Activated CD8-positive, alpha-beta memory T cell treated with anti-CD3 and anti-CD28 coated beads, Interleukin-2, amount 50 U/mL, for 1 hour (primary cell): ENCODE data around the gene COX10.
"Not testable (repeated sequence)": the region's sequence is repeated elsewhere in the genome, so short reads cannot be mapped to it uniquely, and the experiment has no call there.

Experiments
- DNase-seq: peaks from one replicate; pipeline ENCODE4 v3.0.0-alpha.2; 2020; ENCODE audit errors: extremely low read depth

COX10 gene

DNA sequence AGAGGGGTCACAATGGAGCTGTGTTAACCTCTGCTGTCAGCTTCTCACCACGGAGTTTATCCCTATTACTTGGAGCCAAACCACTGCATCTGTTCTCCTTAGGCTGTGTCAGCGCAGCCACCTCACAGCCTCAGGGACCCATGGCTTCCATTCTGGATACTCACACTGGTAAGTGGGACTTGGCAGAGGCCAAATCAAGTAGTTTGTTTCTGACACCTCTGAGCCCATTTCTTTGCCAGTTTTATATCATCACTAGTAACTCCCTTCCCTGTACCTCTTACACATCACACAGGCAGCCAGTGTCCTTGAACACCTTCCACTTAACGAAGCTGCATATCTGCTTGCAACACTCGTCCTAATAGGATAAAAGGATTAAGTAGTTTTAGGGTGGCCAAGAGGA lies 108.5 kb downstream of the COX10 start:
- DNase-seq = not testable (repeated sequence)

DNA sequence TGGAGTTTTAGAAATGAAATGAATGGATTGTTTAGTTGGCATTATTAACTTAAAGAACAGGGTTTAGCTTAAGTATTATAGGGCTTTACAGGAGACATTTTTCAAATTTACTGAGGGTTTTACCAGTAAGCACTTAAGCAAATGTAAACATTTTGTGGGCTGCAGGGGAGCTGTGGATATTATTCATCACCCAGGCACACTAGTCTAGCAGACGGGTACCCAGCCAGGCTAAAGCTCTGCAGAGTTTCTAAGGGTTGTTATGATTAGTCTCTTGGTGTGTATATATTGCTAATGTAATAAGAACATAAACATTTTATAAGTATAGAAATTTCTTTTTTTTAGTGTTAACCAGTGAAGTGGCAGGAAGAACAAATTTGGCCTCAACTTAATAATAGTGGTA lies 110.6 kb downstream of the COX10 start:
- DNase-seq = not testable (repeated sequence)

DNA sequence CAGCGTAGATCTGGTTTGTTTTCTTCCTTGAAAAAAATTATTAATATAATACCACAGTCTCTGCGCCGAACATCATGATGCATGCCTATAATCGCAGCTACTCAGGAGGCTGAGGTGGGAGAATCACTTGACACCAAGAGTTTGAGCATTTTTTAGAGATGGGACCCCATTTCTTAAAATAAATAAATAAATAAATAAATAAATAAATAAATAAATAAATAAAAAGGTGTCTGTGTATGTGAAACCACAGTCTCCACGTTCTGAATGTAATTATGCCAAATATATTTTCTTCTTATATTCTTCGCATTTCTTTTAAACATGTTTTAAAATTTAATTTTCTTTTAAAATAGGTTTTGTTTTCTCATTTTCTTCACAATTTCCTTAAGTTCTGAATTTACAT lies 112.8 kb downstream of the COX10 start:
- not testable (repeated sequence) for DNase-seq

DNA sequence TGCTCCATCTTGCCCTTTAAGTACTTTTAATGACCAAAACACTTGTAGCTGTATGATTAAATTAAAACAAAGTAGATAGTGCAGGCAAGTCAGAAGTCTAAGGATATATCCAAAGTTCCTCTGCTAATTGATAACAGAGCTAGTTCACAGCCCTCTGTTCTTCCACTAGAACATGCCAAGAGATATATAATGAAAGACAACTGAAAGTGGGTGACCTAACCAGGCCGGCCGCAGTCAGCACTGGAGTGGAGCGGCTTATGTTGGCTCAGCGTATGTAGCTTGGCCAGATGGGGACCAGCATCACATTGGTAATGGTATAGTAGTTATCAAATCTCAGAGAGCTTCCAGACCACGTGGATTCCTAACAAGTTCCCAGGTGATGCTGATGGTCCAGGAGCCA lies 115.2 kb downstream of the COX10 start:
- DNase-seq = not testable (repeated sequence)

DNA sequence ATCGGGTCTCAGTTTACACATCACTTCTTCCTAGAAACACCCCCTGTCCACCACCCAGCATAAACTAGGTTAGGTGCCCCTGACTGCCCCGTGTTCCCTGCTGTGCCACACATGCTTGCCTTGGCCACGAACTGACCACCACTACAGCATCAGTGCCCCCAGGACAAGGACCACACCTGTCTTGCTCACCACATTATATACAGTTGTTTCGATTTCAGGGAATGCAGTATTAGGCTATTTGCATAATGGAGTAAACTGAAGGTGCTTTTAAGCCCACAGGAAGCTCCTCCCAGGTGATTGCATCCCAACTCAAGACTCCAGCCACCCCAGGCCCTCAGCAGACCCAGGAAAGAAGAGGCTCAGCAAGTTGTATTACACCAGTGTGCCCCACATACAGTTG lies 117.1 kb downstream of the COX10 start:
- not testable (repeated sequence) for DNase-seq

DNA sequence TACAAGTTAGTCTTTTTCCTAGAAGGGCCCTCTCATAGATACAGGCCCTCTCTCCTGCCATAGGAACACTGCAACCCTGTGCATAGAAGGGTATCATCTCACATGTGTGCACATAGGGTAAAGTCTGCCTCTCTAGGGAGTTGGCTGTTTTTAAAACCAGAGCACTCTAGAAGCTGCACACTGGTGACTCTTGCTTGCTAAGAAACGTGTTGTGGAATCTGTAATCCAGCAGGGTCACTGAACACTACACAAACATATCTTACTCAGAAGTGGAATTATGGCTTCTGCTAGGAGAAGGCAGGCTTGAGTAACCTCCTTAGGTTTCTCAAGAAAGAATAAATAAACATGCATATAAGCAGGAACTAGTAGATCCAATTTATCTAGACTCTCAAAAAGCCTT lies 121.5 kb downstream of the COX10 start:
- DNase-seq = not testable (repeated sequence)

DNA sequence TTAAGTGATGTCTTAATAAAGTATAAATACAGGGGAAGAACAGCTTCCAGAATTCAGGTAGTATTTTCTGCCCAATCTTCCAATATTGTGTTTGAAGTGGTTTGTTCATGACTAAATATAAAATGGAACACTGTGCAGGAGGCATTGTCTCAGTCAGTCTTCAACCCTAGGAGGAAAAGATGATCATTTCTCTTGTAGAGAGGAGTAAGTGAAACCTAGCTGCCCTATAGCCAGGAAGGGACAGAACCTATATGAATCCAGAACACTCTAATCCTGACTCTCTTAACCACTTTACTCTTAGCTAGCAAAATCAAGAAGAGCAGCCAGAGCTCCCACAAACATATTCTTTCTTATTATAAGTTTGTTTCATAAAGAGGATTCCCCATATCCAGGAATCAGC lies 122.2 kb downstream of the COX10 start:
- not testable (repeated sequence) for DNase-seq

DNA sequence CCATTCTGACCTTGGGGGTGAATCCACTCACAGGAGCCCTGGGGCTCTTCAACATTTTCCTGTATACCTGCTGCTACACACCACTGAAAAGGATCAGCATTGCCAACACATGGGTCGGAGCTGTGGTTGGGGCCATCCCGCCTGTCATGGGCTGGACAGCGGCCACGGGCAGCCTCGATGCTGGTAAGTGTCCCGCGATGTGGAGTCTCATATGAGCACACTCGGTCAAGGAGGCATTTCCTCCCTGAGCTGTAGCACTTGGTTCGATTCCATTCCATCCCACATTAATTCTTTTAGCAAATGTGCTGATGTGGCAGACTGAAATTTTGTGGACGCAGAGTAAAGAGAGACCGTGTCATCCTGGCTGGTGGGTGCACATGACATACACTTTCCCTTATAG lies 122.7 kb downstream of the COX10 start:
- DNase-seq = not testable (repeated sequence)

DNA sequence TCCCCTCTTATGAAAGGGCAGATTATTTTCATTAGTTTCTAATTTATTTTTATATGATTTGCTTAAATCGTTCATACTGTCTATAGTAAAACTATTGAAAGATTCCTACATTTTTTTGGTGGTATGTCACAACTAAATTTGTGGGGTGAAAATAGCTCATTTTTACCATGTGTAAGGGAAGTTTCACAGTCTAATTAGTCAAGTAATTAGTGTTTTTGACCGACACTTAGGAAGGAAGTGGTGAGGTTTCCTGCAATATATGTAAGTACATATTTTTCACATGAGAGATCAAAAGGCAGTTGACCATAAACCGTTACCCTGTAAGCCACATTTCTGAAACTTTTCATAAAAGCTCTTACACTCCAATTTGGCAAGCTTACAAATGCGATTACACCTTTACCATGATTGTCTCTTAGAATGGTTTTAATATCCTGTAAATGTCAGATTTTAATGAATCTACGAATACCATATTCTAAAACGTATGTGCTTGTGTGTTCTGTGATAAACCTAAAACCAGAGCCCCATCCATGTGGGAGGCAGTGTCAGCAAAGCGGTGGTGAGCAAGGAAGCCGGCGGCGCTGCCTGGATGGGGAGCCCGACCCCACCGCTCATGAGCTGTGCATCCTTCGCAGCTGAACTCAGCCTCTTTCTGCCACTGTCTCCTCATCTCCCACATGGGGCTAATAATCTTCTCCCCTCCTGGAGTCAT lies 123.5 kb downstream of the COX10 start:
- not testable (repeated sequence) for DNase-seq

DNA sequence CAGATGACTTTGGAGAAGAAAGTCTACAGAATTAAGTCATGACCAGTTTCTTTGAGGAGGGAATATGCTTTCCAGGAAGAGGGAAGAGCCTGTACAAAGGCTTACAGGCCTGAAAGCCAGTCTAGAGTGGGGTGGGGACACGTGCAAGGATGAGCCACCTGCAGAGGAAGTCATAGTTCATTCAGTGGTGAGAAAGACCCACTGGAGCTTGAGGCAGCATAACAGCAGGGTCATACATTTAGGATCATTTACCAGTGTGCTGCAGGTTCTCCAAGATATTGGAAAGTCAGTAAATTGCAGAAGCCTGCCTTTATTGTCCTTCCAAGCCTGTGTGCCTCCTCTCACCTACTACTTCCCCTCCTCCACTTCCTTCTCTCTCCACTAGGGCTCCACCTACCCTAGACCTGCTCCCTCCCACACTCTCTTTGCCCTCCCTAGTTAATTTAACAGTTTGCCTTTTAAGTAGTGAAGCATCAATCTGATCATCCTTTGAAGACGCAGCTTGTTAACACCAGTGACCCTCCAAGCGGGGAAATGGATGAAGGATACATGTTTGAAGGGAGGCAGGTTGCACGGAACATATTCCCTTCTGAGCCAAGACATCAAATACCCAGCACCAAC lies 127.2 kb downstream of the COX10 start:
- DNase-seq = no peak

DNA sequence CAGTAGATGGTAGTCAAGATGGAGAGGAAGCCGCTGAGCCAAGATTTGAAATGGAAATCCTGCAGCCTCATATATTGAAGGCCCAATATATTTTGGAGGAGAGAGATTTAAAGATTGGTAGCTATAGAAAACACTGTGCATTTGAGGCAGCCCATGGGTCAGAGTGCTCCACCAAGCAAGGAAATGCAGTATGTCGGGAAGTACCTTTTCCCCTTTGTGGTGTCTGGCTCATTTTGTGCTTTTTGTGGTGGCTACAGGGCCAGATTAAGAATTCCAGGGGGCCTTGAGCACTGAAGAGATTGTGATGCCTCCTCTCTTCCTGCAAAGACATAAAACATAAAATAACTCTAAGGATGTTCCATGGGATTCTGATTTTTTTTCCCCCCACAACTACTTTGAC lies 127.8 kb downstream of the COX10 start:
- no peak for DNase-seq

DNA sequence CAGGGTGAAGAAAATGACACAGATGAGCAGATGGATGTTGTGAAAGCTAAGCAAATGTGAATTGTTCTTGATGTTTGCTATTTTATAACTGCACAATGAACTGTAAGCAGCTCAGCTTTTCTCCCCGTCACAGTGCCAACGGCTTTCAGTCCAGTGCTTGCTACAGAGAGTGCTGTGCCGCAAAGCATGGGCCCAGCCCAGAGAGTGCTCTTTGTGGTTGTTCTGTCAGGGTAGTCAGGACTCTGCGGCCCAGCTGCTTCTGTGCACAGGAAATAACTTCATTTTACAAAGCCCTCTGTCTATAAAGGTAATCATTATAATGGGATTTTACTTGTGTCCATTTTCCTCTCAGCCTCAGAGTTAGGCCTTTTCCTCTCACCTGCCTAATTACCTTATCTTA lies 128.3 kb downstream of the COX10 start:
- DNase-seq = no peak

DNA sequence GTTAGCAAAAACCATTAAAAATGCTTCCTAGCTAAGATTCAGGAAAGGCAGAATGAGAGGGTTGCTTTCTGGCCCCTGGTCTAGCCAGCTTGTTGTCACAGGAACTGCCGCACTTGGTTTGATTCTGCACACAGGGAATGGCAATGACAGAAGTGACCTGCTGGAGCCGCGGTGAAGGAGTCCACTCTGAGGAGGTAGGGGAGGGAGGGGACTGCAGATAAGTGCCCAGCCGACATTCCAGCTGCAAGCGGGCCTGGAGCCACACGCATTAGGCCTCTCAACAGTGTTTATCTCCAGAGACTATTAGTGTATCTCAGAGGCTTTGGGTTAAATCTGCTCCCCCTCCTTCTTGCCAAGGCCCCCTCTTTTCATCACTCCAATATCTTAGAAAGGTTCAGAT lies 128.7 kb downstream of the COX10 start:
- DNase-seq = no peak

DNA sequence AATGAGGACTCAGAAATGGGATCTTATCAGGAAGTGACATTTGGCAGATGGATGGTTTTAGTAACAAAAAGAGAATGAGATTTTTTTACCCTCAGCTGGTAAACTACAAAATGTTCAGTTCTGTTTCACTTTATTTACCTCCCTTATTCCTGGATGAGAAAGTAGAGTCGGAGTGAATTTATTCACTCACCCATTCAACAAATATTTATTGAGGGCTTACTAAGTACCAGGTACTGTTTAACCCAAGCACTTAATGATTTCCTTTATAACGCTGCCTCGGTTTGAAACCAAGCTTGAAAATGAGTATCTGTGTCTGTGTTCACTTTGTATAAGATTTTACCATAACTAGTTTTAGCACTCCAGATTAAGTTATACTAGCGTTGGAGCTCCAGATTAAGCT lies 129.3 kb downstream of the COX10 start:
- DNase-seq = no peak

DNA sequence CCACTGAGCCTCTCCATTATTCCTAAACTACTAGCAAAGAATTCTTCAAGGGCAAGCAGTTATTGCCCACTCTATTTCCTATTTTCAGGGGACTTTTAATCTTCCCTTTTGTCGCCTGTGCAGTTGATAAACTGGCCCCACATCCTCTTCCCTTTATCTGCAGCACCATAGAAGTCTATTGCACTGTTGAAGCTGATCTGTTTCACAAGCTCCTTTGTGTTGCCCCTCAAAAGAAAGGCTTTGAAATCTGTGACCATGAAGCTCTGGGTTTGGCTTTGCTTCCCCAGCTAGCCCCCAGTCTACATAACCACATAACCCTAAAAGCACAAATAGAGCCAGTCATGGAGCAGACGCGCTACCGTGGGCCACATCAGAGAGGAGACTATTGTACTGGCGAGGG lies 130.3 kb downstream of the COX10 start:
- DNase-seq = no peak

DNA sequence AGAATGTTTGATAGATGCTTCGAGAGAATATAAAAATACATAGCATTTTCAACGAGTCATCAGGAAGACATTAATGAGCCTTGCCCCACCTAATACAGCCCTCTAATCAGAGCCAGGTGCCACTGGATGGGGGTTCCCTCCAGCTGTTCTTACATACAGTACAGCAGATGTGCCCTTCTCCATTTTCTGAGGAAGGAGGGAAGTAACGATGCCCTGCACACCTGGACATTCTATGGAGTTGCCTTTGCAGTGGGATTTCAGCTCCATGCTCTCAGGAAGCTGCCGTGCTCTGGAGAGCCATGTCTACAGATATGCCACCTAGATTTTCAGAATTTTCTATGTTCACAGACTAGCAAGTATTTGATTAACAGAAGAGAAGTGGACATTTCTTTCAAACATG lies 131.1 kb downstream of the COX10 start:
- no peak for DNase-seq

DNA sequence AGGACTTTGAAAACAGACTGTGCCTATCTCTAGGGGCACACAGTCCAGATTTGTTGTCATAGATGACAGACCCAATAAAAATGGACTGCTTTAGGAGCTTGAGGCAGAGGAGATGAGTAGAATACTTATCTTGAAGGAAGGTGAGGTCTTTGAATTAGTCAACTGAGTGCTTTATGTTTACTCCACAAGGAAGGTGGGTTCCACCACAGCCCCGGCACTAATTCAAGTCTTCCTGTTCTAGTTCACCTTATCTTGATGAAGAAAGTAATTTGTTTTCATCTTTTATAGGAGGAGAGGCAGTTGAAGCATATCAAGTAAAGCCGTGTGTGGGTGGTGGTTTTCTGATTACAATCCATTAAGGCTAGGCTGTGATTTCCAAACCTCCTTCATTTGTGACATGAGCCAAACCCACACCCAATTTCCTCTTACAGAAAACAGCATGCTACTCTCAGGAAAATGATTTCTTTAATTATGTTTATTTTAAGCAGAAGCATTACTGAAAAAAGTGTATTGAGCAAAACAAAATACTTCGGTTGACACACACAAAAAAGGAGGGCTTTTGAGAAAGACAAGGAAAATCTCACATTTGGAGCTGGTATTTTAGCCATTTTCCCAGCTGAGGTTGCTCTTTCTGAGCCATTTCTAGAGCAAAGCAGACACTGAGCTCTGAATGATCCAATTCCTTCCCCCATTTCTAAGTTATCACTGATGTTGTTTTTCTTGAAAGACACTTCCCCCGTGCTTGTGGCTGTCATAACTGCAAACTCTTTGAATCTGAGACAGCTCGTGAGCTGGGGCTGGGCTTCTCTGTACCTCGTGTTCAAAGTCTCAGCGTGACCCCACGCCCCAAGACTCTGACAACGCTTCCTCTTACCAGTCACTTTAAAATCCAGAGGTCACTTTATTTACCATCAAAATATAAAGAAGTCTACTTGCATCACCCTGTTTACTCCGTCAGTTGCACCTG lies 132.0 kb downstream of the COX10 start:
- DNase-seq = no peak

DNA sequence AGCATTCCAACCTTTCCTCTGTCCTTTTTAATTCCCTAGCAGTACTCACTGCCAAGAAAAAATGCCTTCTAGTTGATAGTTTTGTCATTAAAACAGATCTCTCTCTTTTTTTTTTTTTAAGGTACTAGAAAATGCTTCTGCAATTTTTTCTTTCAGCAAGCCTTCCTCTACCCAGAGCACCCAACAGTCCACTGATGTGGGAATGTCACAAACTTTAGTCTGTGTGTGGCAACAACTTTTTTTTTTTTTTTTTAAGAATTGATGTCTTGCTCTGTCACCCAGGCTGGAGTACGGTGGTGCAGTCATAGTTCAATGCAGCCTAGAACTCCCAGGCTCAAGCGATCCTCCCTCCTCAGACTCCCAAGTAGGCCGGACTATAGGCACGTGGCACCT lies 132.7 kb downstream of the COX10 start:
- no peak for DNase-seq

DNA sequence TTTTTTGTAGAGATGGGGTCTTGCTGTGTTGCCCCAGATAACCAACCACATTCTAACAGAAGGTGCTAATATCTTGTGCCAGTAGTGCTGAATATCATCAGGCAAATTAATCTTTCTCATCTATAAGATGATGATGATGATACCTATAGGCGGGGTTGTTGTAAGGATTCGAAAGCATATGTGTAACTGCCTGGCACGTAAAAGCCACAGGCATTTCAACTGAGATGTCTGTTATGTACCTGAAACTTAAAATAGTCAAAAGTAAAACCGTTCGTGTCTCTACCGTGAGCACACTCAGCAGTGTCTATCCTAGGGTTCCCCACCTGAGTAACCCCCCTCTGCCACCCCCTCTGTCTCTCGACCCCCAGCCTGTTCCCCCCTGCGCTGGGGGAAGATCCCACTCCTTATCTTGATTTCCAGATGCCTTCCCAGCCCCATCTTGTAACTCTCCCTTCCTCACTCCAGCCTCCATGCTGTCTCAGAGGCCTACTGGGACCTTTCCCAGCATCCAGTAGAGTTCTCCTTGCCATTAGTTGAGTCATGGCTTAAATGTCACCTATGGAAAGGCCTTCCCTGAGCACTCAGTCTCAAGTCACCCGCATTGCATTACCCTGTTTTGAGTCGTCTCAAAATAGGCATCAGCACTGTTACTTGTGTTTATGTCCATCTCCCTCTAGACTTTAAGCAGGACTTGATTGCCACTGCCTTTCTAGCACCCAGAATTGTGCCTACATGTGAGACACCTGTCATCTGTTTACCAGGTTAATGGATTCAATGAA lies 133.3 kb downstream of the COX10 start:
- no peak for DNase-seq

DNA sequence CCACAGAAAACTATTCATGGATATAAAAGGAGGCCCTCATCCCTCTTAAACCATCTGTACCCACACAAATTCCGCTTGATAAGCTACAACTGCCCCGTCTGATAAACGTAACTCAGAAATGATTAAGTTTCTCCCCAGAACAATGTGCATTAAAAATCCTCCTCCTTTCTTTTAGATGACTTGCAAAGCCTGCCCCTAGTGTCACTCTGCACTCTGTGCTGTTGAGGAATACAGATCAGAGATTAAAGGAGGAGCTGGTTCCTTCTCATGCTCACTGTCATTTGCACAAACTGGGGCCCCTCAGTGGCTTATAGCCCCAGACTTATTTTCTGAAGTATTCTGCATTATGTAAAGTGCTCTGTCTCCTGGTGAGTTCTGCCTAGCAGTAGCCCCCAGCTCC lies 134.1 kb downstream of the COX10 start:
- DNase-seq = no peak

DNA sequence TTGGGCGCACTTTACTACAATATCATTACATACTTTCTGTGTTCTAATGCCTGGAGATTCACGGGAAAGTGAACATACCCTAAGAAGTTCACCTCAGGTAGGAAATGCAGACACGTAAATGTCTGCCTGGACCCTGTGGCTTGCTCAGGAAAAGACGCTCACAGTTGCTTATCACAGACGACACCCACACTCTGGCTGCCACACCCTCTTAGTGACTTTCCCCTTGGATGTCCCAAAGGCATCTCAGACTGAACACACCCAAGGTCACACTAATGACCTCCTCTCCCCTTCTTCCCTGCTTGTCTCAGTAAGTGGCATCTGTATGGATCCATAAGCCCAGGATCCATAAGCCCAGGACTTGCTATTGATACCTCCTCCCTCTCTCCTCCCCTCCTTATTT lies 134.8 kb downstream of the COX10 start:
- DNase-seq = no peak

DNA sequence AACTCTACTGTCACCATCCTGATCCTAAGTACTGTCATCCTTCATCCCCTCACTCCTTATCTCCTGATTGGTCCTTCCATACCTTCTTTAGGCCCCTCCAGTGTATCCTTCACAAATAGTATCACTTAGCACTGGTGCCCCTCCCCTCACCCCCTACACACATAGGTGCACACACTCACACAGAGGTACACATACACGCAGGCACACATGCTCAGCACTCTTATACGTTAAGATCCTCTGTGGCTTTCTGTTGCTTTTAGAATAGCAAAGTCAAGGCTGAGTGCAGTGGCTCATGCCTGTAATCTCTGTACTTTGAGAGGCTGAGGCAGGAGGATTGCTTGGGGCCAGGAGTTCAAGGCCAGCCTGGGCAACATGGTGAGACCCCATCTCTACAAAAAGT lies 135.2 kb downstream of the COX10 start:
- DNase-seq = no peak
